Measurements from ENCODE around the gene PPP2R3B. TPM values are rescaled to one million over a fixed set of nuclear protein-coding genes. Genes with fewer than 3 reads are reported as not detected.

PPP2R3B gene
- total and polyA plus RNA-seq, 2 of the 4 experiments (the other 2 are of a cell fraction), result 13.2 to 13.3 TPM

DNA sequence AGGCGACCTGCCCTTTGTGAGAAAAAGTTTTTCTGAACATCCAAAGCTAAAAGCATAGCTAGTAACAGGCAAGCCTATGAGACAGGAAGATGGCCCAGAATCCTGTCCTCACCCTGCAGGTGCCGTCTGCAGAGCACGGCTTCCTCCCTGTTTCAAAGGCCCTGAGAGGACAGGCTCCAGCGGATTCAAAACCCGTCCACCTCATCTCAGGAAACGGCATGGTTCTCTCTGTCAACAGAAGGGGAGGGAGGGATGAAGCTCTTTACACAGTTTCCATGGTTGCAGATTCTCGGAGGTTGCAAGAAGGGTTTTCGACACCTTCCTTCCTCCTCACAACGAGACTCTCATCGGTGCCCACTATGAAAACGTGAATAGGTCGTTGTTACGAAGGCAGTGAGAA, 8.3 kb downstream of the PPP2R3B start:
- DNase-seq, result no peak
- WGBS, 2 experiments (ENCODE audit: extremely low coverage in 2 of 2, insufficient read length in 1 of 2), result 91% methylated on average over 5 of the region's 13 CpGs; no CpG with 5 or more reads in 1 of the 2 experiments
- H3K9me1 ChIP-seq (ENCODE audit: insufficient read depth, low read length), result peaks cover 7% of the 10 kb centered on the region
- ATAC-seq (ENCODE audit: low read depth), result no peak
- H3K27me3 ChIP-seq (ENCODE audit: control insufficient read depth, insufficient read depth, low read length), result peaks cover 5% of the 10 kb centered on the region; the same call in 1 of the 2 replicates
- peaks cover 8% of the 10 kb centered on the region for H4K20me1 ChIP-seq (ENCODE audit: insufficient read depth, low read length)
- no peak overlapping the region for H3K14ac ChIP-seq (replicated peaks; ENCODE audit: low read depth, low read length)
- no peak overlapping the region for H2AFZ ChIP-seq (replicated peaks; ENCODE audit: low read length, poor library complexity)
- H3K4ac ChIP-seq (ENCODE audit: low read depth, low read length), result no peak overlapping the region
- peaks cover 6 to 23% of the 10 kb centered on the region in 2 experiments; a peak in 3 of 4 replicates for H3K79me1 ChIP-seq (ENCODE audit: low read depth in 1 of 2, low read length in 2 of 2)
- no peaks in the 10 kb centered on the region for H3K36me3 ChIP-seq (ENCODE audit: control insufficient read depth, insufficient read depth, low read length)
- H3K56ac ChIP-seq (ENCODE audit: extremely low read depth, insufficient read depth, low read length), result no peak overlapping the region
- no peak overlapping the region for H3K9ac ChIP-seq (ENCODE audit: low read depth, low read length)
- H3K4me2 ChIP-seq (ENCODE audit: low read depth, low read length), result no peak overlapping the region
- H3K27ac ChIP-seq (ENCODE audit: insufficient read depth, low read length), result no peak overlapping the region
- TF ChIP-seq POLR2A (IDR thresholded peaks at IDR 0.05; ENCODE audit: low read depth, low read length), result no peak
- TF ChIP-seq, protein P1, sequence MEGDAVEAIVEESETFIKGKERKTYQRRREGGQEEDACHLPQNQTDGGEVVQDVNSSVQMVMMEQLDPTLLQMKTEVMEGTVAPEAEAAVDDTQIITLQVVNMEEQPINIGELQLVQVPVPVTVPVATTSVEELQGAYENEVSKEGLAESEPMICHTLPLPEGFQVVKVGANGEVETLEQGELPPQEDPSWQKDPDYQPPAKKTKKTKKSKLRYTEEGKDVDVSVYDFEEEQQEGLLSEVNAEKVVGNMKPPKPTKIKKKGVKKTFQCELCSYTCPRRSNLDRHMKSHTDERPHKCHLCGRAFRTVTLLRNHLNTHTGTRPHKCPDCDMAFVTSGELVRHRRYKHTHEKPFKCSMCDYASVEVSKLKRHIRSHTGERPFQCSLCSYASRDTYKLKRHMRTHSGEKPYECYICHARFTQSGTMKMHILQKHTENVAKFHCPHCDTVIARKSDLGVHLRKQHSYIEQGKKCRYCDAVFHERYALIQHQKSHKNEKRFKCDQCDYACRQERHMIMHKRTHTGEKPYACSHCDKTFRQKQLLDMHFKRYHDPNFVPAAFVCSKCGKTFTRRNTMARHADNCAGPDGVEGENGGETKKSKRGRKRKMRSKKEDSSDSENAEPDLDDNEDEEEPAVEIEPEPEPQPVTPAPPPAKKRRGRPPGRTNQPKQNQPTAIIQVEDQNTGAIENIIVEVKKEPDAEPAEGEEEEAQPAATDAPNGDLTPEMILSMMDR (conservative IDR thresholded peaks at IDR 0.05; ENCODE audit: low read depth, low read length), result no peak
- no peak for TF ChIP-seq CEBPB (IDR thresholded peaks at IDR 0.05; ENCODE audit: low read depth, low read length)
- no peak for TF ChIP-seq SMC3 (IDR thresholded peaks at IDR 0.05; ENCODE audit: low read depth, low read length)
- TF ChIP-seq RFX5 (IDR thresholded peaks at IDR 0.05; ENCODE audit: low read depth, low read length), result no peak
- TF ChIP-seq MXI1 (IDR thresholded peaks at IDR 0.05; ENCODE audit: borderline replicate concordance, low read depth, low read length), result no peak
- no peak for TF ChIP-seq MAZ (IDR thresholded peaks at IDR 0.05; ENCODE audit: borderline replicate concordance, low read depth, low read length)
- no peak for TF ChIP-seq USF2 (IDR thresholded peaks at IDR 0.05; ENCODE audit: low read depth, low read length)
- TF ChIP-seq RAD21 (IDR thresholded peaks at IDR 0.05; ENCODE audit: low read length), result no peak
- no peak for TF ChIP-seq BHLHE40 (IDR thresholded peaks at IDR 0.05; ENCODE audit: low read depth, low read length)
- H2BK20ac ChIP-seq (ENCODE audit: low read depth, low read length), result no peak overlapping the region
- H2BK15ac ChIP-seq (ENCODE audit: low read depth, low read length), result no peak overlapping the region
- no peak overlapping the region for H2AK9ac ChIP-seq (replicated peaks; ENCODE audit: low read depth, low read length, poor library complexity)
- no peak overlapping the region for H2AK5ac ChIP-seq (ENCODE audit: low read depth, low read length)
- dilution Hi-C loops (cut with HindIII; ENCODE audit: low sequenced_read_pairs, unreplicated experiment) (no loop called here), intact Hi-C loops (cut with micrococcal nuclease) (no loop called here), in situ Hi-C loops (cut with MboI; ENCODE audit: low sequenced_read_pairs) (no loop called here)
- H4K5ac ChIP-seq (ENCODE audit: low read depth, low read length), result no peak overlapping the region
- CTCF ChIA-PET, result no interaction called here
- H3K18ac ChIP-seq (ENCODE audit: low read depth, low read length), result no peak overlapping the region
- no peaks in the 10 kb centered on the region for H3K9me3 ChIP-seq (ENCODE audit: control insufficient read depth, insufficient read depth, low read length)
- BruUV-seq (replicated peaks), result no TSS peak
- POLR2A ChIA-PET (ENCODE audit: unreplicated experiment), result no interaction called here
- H4K91ac ChIP-seq (ENCODE audit: insufficient read depth, low read depth, low read length), result no peak overlapping the region
- no peak overlapping the region for H2BK5ac ChIP-seq (ENCODE audit: low read depth, low read length, poor library complexity, severe bottlenecking)
- H3K4me1 ChIP-seq (ENCODE audit: control insufficient read depth, insufficient read depth, low read length), result peaks cover 4% of the 10 kb centered on the region; the same call in 1 of the 2 replicates
- H3K23ac ChIP-seq (ENCODE audit: low read depth, low read length), result no peak overlapping the region
- H2BK120ac ChIP-seq (ENCODE audit: low read depth, low read length), result no peak overlapping the region
- H4K8ac ChIP-seq (ENCODE audit: low read depth in 2 of 2, low read length in 2 of 2), result no peak overlapping the region
- H3K4me3 ChIP-seq (ENCODE audit: insufficient read depth, low read depth, low read length), result no peak overlapping the region
